Measurements from ENCODE around the gene RPN1.

RPN1 gene

DNA sequence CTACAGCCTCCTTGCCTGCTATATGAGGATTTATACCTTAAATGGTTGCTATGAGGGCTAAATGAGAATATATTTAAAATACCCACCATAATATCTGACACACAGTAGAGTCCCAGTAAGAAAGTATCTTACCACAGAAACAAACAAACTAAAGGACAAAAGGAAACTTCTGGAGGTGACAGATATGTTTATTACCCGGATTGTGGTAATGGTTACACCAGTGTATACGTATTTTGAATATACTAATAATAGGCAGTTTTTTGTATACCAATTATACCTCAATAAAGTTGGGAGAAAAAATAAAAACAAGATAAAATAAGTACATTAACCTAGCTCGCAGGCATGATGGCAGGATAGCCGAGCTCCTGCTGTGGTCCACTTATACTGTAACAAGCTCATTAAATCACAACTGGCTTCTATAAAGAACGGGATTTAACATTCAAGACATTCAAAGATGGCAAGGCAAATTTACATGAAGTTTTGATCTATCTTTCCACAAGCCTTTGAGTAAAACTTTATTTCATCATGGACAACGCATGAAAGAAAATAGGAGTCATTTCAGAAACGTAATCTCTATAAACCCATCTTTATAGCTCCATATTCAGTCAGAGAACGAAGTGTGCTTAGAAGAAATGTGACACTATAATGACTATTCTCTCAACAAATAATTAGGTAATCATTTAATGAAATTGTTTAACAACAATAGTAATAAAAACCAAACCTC lies 1.5 kb downstream of the RPN1 start:
- no peak for DNase-seq

- DNase-seq = no peak
Measured at GRCh38 chr3:128648402-128648801, 2.2 kb downstream of the RPN1 start.

DNA sequence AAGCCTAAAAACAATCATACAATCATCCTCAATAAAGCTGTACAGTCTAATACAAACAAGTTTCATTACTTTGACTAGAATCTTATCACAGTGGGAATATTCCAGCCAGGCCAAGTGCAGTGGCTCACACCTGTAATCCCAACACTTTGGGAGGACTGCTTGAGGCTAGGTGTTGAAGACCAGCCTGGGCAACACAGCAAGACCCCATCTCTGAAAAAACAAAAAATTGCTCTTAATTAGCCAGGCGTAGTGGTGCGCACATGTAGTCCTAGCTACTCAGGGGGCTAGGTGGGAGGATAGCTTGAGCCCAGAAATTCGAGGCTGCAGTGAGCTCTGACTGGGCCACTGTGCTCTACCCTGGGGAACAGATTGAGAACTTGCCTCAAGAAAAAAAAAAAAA lies 3.3 kb downstream of the RPN1 start:
- DNase-seq = no peak

- DNase-seq = no peak
Measured at GRCh38 chr3:128634075-128634611, 16.5 kb downstream of the RPN1 start.

DNA sequence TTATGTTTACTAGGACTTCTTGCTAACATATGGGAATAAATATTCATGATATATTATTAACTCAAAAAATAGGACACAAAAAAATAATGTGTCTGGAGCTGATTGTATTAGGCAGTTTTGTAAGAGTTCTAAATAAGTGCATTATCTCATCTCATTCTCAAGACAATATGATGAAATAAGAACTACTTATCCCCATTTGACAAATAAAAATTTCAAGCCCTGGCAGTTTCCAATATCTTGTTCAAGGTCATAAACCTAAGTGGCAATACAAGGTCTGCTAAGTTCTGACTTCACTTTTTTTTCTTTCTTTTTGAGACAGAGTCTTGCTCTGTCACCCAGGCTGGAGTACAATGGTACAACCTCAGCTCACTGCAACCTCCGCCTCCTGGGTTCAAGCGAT lies 18.3 kb downstream of the RPN1 start:
- no peak for DNase-seq

DNA sequence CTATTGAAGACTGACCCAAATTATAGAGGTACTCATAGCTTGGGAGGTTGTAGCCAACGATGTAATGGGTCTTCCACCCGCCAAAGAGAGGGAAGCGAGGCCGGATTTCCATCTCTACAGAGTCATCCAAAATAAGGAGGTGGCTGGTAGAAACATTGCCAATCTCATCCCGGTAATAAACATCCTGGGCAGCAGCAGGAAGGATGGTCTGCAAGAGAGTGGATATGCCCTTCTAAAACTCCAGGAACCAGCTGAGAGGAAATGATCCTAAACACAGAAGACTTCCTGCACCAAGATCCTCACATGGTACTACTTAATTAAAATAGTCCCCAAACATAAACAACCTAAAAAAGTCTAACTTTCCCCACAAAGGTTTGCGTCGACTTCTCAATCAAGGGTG lies 20.7 kb downstream of the RPN1 start:
- no peak for DNase-seq

GRCh38 chr3:128625409-128625945 lies 25.1 kb downstream of the RPN1 start:
- no peak for DNase-seq

GRCh38 chr3:128624526-128625138 lies 26.0 kb downstream of the RPN1 start:
- DNase-seq = no peak

DNA sequence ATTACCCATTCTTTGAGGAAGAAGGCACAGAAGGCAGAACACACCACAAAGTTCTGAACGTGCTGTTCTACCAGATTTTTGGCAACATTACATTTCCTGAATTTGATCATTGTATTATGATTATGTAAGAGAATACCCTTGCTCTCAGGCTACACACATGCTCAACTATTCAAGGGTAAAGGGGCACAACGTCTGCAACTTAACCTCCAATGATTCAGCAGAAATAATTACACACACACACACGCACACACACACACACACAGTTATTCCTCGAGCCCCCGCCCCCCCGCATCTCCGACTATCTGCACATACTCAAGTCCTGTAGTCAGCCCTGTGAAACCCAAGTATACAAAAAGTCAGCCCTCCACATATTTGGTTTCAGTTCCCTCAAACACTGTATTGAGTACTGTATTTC lies 26.8 kb downstream of the RPN1 start:
- no peak for DNase-seq

DNA sequence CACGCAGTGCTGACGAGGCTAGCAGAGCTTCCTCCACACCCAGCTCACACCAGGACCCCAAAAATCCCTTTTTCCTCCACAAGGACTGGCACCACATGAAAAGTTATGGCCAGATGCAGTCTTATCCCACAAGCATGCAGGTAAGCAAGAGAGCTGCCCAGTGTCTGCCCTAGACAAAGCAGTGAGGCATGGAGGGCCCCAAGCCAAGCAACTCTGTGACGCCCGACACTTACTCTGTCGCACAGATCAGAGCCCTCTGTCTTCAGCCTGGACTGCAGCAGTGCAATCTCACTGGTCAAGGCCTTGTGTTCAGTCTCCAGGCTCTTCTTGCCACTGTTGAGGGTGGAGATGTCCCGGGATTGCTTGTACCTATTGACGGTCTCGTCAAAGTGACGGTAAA lies 28.7 kb downstream of the RPN1 start:
- no peak for DNase-seq

- no peak for DNase-seq
Measured at GRCh38 chr3:128621234-128621633, 29.4 kb downstream of the RPN1 start.

DNA sequence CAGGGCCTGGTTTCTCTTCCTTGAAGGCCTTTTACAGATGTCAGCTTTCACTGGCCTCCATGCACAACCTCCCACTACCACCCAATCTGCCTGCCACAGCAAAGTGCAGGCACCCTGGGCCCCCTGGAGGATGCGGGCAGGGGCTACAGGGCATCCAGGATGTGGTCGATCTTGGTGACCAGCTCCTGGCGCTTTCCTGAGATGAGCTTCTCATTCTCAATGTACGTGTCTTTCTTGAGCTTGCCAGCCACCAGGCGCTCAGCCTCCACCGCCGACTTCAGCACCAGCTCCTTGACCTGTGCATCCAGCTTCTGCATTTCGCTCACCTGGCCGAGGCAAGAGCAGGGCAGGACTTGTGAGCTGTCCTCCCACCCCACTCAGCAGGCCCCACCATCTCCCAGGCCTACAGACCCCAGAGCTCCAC lies 30.3 kb downstream of the RPN1 start:
- no peak for DNase-seq

DNA sequence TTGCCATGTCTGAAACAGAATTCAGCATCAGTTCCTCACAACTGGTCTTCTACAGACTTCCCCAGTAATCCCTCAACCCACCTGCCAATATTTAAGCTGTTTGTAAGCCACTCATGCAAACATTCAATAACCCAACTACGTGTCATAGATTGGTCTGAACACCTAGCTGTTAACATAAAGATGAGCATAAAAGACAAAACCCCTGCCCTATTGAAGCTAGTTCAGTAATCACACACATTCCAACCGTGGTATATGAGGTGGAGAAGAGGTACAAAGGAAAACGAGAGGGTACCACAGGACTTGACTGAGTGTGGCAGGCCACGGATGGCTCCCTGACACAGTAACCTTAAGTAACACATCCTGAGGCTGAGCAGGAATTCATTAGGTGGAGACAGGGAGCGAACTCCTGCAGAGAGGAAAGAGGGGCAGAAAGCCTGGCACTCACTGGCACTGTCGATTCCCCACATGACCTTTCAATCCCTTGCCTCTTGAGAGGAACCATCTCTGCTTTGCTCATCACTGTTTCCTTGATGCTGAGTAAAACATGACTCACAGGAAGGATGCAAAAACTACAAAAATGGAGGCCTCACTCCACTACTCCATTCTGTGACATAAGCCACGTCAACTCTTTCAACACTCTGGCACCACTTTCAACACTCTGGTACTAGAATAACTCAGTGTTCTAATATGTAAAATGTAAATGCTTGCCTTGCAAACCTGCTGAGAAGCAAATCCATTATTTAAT lies 31.3 kb downstream of the RPN1 start:
- DNase-seq = no peak

GRCh38 chr3:128618398-128618726 lies 32.3 kb downstream of the RPN1 start:
- no peak for DNase-seq

DNA sequence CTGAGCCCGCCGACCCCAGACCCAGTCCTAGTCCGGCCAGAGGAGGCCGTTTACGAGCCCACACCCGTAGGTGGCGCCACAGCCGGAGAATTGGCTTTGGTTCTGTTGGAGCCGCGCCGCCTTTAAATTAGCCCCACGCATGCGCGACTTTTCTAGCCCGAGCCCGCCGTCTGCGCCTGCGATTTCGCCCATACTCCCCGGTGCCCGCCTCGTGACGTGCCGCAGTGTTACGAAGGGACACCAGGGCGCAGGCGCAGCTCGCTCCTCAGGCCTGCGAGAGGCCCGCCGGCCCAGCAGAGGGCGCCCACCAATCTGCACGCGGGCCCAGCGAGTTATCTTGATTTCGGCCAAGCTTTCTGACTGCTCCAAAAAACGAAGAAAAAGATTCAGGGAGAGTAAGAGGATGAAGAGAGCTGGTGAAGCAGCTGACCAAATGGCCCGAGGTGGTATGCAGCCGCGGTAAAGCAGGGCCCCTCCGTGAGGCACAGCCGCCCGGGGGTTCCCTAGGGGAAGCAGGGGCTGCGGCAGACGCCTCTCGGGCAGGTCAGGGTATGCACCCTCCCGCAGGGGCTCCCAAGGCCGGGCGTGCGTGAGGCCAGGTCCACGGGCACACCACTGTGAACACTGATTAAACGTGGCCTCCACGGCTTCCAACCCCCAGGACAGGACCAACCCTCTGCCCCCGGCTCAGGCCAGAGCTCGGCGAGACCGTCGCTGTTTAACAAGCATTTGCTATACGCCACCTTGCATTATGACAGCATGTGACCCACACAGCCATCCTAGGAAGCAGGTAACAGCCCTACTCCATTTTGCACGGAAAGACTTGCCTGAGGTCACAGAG lies 32.8 kb downstream of the RPN1 start:
- DNase-seq = peak; percentile 99

DNA sequence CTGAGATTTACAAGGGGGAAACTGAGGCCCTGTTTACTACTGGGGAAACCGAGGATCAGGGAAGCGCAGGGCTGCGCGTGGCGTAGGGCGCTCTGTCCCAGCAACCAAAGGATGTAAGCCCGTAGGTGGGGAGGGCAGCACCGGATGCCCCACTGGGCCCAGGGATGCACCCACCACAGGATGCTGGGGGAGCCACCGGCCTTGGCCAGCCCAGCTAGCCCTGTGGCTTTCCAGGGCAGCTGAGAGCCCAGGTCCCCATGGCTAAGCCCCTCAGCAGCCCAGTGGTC lies 33.4 kb downstream of the RPN1 start:
- no peak for DNase-seq

- DNase-seq = no peak
Measured at GRCh38 chr3:128616516-128617269, 33.9 kb downstream of the RPN1 start.

DNA sequence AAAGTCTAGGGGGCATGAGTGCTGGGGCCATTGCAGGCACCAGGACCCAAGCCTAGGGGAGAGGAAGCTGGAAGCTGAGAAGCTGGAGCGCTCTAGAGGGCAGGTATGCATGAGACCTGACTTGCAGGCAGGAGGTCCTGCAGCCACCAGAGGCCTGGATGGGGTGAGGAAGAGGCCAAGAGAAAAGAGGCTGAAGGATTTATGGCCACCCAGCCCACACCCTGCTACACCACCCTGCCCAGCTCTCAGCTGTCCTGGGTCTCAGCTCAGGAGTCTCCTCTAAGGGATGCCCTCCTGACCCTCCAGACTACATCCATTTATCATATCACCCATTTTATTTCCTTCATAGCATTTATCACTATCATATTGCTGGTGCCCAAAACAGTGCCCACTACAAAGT lies 36.5 kb downstream of the RPN1 start:
- DNase-seq = no peak

DNA sequence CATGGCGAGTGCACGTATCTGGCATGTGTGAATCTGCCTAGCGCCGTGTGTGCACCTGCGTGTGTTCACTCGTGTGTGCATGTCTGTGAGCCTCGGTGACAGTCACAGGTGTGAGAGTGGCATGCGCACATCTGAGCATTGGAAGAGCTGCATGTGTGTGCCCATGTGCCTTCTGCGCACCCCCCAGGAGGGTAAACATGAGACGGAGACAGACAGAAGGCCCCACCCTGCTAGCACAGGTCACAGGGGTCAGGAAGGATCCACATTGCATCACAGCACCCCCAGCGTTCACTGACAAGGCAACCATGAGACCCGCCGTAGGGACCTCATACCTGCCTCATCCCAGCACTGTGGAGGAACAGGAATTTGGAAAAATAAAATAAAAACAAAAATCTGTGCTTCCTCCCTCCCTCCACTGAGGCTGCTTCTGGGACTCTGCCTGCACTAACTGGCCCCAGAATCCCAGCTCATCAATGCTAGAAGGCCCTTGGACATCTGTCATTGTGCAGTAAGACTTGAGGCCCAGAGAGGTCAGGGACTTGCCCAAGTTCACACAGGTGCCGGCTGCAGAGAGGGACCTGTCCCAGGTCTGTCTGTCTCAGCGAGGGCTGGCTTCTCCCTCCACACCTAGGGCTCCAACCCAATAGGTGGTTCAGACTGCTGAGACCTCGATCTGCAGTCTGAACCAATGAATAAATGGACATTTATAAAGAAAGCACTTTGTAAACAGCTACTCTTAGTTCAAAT lies 37.4 kb downstream of the RPN1 start:
- no peak for DNase-seq

- DNase-seq = no peak
Measured at GRCh38 chr3:128610451-128611070, 40.1 kb downstream of the RPN1 start.

DNA sequence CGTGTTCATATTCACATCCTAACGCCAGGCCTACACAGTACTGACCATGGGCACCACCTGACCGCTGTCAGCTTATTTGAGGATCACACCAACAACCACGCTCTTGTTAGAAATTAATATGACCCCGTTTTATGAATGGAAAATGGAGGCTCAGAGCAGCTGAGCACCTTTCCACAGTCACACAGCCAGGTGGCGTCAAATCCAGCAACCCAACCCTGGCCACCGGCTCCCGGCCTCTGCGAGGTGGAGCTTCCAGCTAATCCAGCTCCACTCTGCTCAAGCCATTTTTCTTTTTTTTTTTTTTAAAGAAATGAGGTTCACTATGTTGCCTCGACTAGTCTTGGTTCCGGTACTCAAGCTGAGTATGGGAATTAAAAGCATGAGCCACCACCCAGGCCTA lies 41.3 kb downstream of the RPN1 start:
- DNase-seq = no peak

All from T-helper 9 cell (primary cell).